Astrocyte of the spinal cord (primary cell): Measurements from ENCODE around the gene FSIP1.

ENCODE experiments used
- DNase-seq: peaks from one replicate; pipeline ENCODE4 v3.0.0; 2011; ENCODE audit warnings: low read depth, low spot score
- H3K4me3 ChIP-seq: 2 replicates; pipeline ENCODE4 v1.5.1; 2011; ENCODE audit warnings: low read depth, mild to moderate bottlenecking, low read length, moderate library complexity
- in situ Hi-C: cut with HindIII; loops from 2 replicates; pipeline ENCODE4 v1.10.0; 2017; ENCODE audit warnings: low sequenced_read_pairs
- TF ChIP-seq, protein P1 (sequence below): IDR thresholded peaks from 2 replicates; pipeline ENCODE4 v1.5.1; 2012; ENCODE audit warnings: low read depth, mild to moderate bottlenecking, low read length, inconsistent platforms

FSIP1 gene

DNA sequence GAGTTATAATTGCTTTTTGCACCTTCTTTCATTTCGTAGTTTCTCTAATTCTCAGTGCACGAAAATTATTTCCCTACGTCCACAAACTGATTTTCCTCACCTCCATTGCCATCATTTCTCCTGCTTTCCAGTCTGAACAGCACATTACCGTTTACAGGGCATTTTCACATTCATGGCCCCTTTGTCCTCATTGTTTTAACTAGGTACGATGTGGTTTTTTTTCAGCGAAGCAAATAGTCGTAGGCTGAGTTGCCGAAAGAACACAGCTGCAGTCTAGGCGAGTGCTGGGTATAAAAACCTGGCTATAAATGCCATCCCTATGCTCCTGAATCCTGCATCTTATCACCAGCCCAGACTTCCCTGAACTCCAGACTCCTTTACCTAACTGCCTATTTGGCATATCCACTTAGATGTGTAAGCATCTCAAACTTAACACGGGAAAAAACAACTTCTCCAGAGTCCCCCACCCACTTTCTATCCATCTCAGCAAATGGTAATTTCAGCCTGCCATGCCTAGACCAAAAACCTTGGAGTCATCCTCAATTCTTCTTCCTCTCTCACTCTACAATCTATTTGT is 691 bp upstream of the FSIP1 start:
- in situ Hi-C loops, result no loop called here
- peak; percentile 43 for DNase-seq
- TF ChIP-seq, protein P1, sequence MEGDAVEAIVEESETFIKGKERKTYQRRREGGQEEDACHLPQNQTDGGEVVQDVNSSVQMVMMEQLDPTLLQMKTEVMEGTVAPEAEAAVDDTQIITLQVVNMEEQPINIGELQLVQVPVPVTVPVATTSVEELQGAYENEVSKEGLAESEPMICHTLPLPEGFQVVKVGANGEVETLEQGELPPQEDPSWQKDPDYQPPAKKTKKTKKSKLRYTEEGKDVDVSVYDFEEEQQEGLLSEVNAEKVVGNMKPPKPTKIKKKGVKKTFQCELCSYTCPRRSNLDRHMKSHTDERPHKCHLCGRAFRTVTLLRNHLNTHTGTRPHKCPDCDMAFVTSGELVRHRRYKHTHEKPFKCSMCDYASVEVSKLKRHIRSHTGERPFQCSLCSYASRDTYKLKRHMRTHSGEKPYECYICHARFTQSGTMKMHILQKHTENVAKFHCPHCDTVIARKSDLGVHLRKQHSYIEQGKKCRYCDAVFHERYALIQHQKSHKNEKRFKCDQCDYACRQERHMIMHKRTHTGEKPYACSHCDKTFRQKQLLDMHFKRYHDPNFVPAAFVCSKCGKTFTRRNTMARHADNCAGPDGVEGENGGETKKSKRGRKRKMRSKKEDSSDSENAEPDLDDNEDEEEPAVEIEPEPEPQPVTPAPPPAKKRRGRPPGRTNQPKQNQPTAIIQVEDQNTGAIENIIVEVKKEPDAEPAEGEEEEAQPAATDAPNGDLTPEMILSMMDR, result no peak
- H3K4me3 ChIP-seq, result peak overlapping the region; percentile 72

DNA sequence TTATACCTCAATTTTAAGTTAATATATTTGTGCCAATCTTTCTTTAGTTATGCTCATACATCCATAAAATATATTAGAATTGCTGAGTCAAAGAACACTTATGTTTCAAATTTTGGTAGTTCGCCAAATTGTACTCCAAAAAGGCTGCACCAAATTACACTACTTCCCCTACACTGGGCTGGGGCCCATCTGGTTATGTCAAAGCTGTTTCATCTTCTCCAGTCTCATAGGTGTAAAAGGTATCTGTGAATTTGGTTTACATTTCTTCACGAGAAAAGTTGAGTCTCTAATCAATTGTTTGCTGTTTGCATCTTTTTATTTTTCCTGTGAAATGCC is 706 bp downstream of the FSIP1 start:
- no peak for DNase-seq
- in situ Hi-C loops, result no loop called here
- TF ChIP-seq, protein P1, result no peak
- peak overlapping the region; percentile 40 for H3K4me3 ChIP-seq

DNA sequence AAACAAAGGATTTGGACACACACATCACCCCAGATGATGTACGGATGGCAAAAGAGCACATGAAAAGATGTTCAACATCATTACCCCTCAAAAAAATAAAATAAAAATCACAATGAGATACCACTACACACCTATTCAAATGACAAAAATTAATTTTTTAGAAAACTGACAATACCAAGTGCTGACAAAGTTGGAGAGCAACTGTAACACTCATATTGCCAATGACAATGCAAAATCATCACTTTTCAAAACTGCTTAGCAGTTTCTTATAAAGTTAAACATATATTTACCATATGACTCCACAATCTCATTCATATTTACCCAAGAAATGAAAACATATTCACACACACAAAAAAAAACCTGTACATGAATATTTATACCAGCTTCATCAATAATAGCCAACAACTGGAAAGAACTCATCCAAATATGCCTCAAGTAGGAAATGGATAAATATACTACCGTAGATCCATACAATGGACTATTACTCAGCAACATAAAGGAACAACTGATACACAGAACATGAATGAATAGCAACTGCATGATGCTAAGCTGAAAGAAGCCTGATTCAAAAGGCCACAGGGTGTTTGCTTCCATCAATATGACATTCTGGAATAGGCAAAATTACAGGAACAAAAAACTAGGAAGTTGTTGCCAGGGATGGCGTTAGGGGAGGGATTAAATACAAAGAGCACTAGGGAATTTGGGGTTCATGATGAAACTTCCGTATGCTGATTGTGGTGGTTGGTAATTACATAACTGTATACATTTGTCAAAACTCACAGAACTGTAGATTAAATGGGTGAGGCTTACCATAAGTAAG is 1.3 kb downstream of the FSIP1 start:
- in situ Hi-C loops, result no loop called here
- no peak overlapping the region for H3K4me3 ChIP-seq
- no peak for DNase-seq
- TF ChIP-seq, protein P1, result no peak

DNA sequence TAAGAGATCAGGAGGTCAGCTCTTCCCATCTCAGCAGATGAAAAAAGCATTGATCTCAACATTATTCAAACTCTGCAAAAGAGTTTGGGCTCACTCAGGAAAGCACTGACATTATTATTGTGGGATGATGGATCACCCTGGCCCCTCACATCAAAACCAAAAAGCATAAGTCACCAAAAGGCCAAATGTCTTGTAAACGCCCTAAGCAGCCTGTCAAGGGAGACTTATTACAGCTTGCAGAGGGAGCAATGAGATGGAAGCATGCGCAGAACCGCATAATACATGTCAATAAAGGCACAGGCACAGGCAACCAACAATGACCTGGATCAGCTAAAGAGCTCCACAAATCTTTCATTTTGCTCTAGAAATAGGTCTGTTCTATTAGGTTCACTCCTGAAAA is 4.6 kb downstream of the FSIP1 start:
- TF ChIP-seq, protein P1, result no peak
- in situ Hi-C loops, result no loop called here
- no peak for DNase-seq
- no peak overlapping the region for H3K4me3 ChIP-seq

DNA sequence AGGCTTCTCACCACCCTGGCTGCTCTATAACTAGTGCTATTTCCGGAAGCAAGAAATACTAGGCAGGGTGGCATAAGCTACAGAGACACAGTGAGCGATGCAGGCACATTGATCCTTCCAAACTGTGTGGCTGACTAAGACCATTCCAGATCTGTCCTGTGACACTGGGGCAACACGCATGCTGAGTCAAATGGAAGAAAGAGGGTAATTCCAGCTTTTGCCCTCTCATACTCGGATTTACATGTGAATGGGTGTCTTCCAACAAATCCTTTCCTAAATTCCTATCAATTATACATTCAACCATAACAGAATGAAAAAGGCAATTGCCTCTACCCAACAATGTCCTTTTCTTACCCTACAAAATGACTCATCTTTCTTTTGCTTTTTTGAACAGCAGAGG is 5.1 kb downstream of the FSIP1 start:
- H3K4me3 ChIP-seq, result no peak overlapping the region
- in situ Hi-C loops, result no loop called here
- TF ChIP-seq, protein P1, result no peak
- DNase-seq, result no peak

DNA sequence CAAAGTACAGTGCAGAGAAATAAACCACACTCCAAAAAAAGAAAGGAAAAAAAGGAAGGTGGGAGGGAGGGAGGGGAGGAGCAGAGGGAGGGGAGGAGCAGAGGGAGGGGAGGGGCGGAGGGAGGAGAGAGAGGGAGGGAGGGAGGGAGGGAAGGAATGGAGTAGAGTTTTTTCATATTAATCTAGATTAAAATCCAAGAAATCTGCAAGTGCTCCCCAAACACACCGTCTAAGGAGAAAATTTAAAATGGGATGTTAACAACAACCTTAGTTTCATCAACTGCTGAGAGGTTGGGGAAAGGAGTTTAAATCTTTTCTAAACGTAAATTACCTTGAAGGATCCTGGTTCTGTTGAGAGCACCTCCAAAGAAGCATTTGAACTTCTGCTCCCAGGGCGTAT is 6.6 kb downstream of the FSIP1 start:
- in situ Hi-C loops, result no loop called here
- DNase-seq, result no peak
- TF ChIP-seq, protein P1, result no peak
- no peak overlapping the region for H3K4me3 ChIP-seq
